ENCODE results near the gene PLIN5. TPM values are rescaled to one million over a fixed set of nuclear protein-coding genes. Genes with fewer than 3 reads are reported as not detected.

Gene PLIN5
- total and polyA plus RNA-seq, 4 donors, result 13.3 to 83.8 (median 56.6) TPM

GRCh38 chr19:4518345-4519171 lies 16.5 kb downstream of the PLIN5 start, which contains the start of gene PLIN4 (continued):
- TF ChIP-seq ZBTB33 (IDR thresholded peaks at IDR 0.05), result no peak
- peak; percentile 48 to 87 for TF ChIP-seq RXRA (IDR thresholded peaks at IDR 0.05)

- 62% methylated on average over 24 of the region's 24 CpGs for WGBS
- peak overlapping the region in 1 of 2 donors; percentile 30 for H3K27ac ChIP-seq (ENCODE audit: low read depth in 1 of 2, low read length in 2 of 2)
- H3K9me3 ChIP-seq (ENCODE audit: control insufficient read depth in 4 of 4, low read length in 3 of 4), result no peaks in the 10 kb centered on the region
- peaks cover 16 to 56% (median 50%) of the 10 kb centered on the region in 4 donors for H3K4me1 ChIP-seq (ENCODE audit: control insufficient read depth in 4 of 4, insufficient read depth in 4 of 4, low read length in 3 of 4)
- H3K4me3 ChIP-seq (ENCODE audit: low read depth in 1 of 3, low read length in 3 of 3), result peak overlapping the region in 2 of 3 donors; percentile 32 to 34
- no peak for DNase-seq (ENCODE audit: low spot score)
- TF ChIP-seq YY1 (IDR thresholded peaks at IDR 0.05) (no peak), RXRA (IDR thresholded peaks at IDR 0.05) (peak in 1 of 2 donors; percentile 30)
- H3K27me3 ChIP-seq (ENCODE audit: control insufficient read depth in 4 of 4, insufficient read depth in 4 of 4, low read length in 3 of 4), result no peaks in the 10 kb centered on the region
- H3K36me3 ChIP-seq (ENCODE audit: control insufficient read depth in 4 of 4, insufficient read depth in 3 of 4, low read depth in 1 of 4, low read length in 3 of 4), result peaks cover 6 to 24% (median 13%) of the 10 kb centered on the region in 4 donors
- H3K9ac ChIP-seq (ENCODE audit: low read depth in 1 of 2, low read length in 2 of 2), result no peak overlapping the region
Observed at GRCh38 chr19:4517451-4518057, 17.5 kb downstream of the PLIN5 start.

- Histone ChIP-seq H3K27me3 (ENCODE audit: control insufficient read depth in 4 of 4, insufficient read depth in 4 of 4, low read length in 3 of 4) (no peaks in the 10 kb centered on the region), H3K27ac (ENCODE audit: low read depth in 1 of 2, low read length in 2 of 2) (peak overlapping the region in 1 of 2 donors; percentile 30), H3K9ac (ENCODE audit: low read depth in 1 of 2, low read length in 2 of 2) (no peak overlapping the region), H3K9me3 (ENCODE audit: control insufficient read depth in 4 of 4, low read length in 3 of 4) (no peaks in the 10 kb centered on the region), H3K4me3 (ENCODE audit: low read depth in 1 of 3, low read length in 3 of 3) (no peak overlapping the region), H3K36me3 (ENCODE audit: control insufficient read depth in 4 of 4, insufficient read depth in 3 of 4, low read depth in 1 of 4, low read length in 3 of 4) (peaks cover 7 to 25% (median 15%) of the 10 kb centered on the region in 4 donors), H3K4me1 (ENCODE audit: control insufficient read depth in 4 of 4, insufficient read depth in 4 of 4, low read length in 3 of 4) (peaks cover 13 to 50% (median 44%) of the 10 kb centered on the region in 4 donors)
- WGBS, result 58% methylated on average over 8 of the region's 8 CpGs
- no peak for TF ChIP-seq SP1 (IDR thresholded peaks at IDR 0.05)
- TF ChIP-seq CTCF (IDR thresholded peaks at IDR 0.05; ENCODE audit: low read depth, low read length, missing input control), result no peak
- no peak for TF ChIP-seq JUND (IDR thresholded peaks at IDR 0.05)
- TF ChIP-seq ATF3 (IDR thresholded peaks at IDR 0.05), result no peak
- no peak for TF ChIP-seq FOXA1 (IDR thresholded peaks at IDR 0.05)
- no peak for TF ChIP-seq FOXA2 (IDR thresholded peaks at IDR 0.05)
- TF ChIP-seq RXRA (IDR thresholded peaks at IDR 0.05), result no peak
- TF ChIP-seq GABPA (IDR thresholded peaks at IDR 0.05 in 1 of 2, conservative IDR thresholded peaks at IDR 0.05 in 1 of 2), result no peak
- no peak for TF ChIP-seq MAX (IDR thresholded peaks at IDR 0.05)
- no peak for DNase-seq (ENCODE audit: low spot score)
Observed at GRCh38 chr19:4516939-4517300, 18.1 kb downstream of the PLIN5 start.

All from liver (tissue), 9 donors.